HUES48 (cell line): ENCODE data around the gene GNAZ.

Experiments used
- H3K27ac ChIP-seq: one replicate; pipeline ENCODE4 v1.7.0; 2013; ENCODE audit warnings: low read depth, low read length, inconsistent platforms
- H3K27me3 ChIP-seq: 2 replicates; pipeline ENCODE4 v1.6.1; 2013; ENCODE audit warnings: mild to moderate bottlenecking, low read length; ENCODE audit not compliant: control insufficient read depth, insufficient read depth
- H3K36me3 ChIP-seq: 2 replicates; pipeline ENCODE4 v1.6.1; 2013; ENCODE audit warnings: low read length; ENCODE audit not compliant: control insufficient read depth, insufficient read depth
- H3K4me1 ChIP-seq: 2 replicates; pipeline ENCODE4 v1.6.1; 2013; ENCODE audit warnings: mild to moderate bottlenecking, low read length; ENCODE audit not compliant: control insufficient read depth, insufficient read depth
- H3K4me3 ChIP-seq: 2 replicates; pipeline ENCODE4 v1.5.1; 2013; ENCODE audit warnings: mild to moderate bottlenecking, low read depth, low read length
- H3K9ac ChIP-seq: 2 replicates; pipeline ENCODE4 v1.6.1; 2013; ENCODE audit warnings: mild to moderate bottlenecking, low read depth, low read length, moderate library complexity
- H3K9me3 ChIP-seq: 2 replicates; pipeline ENCODE4 v1.6.1; 2013; ENCODE audit warnings: low read length; ENCODE audit not compliant: control insufficient read depth, insufficient read depth

The GNAZ gene

DNA sequence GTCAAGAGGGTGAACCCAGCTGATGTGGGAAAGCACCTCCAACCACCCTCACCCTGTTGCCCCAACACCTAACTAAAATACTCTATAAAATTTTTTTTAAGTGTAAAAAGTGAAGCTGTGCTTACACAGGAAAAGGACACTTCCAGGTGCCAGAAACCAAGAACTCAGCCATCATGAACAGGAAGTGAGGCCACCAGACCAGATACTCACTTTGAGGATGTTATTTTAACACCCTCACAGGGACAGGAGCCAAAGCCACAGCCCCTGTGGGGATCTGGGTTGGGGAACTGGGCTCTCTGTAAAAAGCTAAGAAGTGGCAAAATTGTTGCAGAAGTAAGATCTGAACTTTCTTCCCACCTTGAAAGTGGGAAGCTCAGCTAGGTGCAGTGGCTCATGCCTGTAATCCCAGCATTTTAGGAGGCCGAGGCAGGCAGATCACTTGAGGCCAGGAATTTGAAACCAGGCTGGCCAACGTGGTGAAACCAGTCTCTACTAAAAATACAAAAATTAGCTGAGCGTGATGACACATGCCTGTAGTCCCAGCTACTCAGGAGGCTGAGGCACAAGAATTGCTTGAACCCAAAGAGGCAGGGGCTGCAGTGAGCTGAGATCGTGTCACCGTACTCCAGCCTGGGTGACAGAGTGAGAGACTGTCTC, 67.7 kb downstream of the GNAZ start:
- H3K27me3 ChIP-seq, result peaks cover 3% of the 10 kb centered on the region; the same call in 1 of the 2 replicates
- no peaks in the 10 kb centered on the region for H3K9me3 ChIP-seq
- no peak overlapping the region for H3K9ac ChIP-seq
- no peaks in the 10 kb centered on the region for H3K36me3 ChIP-seq
- H3K4me1 ChIP-seq, result peaks cover 7% of the 10 kb centered on the region
- H3K27ac ChIP-seq, result no peak overlapping the region
- H3K4me3 ChIP-seq, result no peak overlapping the region

DNA sequence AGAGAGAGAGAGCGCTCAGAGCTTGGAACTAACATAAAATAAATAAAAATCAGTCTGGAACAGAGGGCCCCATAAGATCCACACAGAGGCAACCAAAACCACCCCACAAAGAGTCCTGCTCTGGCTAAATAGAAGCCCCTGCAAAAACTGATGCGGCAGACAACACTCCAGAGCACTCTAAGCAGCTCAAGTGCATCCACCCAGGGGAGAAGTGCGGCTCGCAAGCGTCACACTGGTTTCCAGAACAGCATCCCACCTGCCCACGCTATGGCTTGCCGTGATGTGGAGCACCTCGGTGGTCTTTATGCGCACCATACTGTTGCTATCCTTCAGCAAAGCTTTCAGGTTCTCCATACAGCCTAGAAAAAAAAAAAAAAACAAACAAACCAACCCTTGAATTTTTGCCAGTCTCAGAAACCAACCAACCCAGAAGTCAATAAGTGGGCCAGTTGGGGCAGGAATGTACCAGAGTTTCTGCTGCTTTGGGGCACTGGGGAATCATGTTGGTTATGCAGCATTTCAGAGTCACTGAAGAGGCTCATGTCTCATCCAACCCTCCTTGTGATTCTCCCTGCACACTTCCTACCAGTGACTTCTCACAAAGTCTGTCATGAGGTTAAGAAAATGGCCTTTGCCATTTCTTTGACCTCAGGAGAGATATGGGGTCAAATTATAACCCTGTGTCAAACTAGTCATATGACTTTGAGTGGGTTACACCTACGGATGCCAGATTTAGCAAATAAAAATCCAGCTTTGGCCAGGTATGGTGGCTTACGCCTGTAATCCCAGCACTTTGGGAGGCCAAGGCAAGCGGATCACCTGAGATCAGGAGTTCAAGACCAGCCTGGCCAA, 68.5 kb downstream of the GNAZ start:
- no peak overlapping the region for H3K27ac ChIP-seq
- no peak overlapping the region for H3K9ac ChIP-seq
- H3K36me3 ChIP-seq, result no peaks in the 10 kb centered on the region
- H3K4me3 ChIP-seq, result no peak overlapping the region
- peaks cover 7% of the 10 kb centered on the region for H3K4me1 ChIP-seq
- H3K9me3 ChIP-seq, result no peaks in the 10 kb centered on the region
- H3K27me3 ChIP-seq, result peaks cover 7% of the 10 kb centered on the region; the same call in 1 of the 2 replicates

- no peak overlapping the region for H3K27ac ChIP-seq
- no peaks in the 10 kb centered on the region for H3K36me3 ChIP-seq
- H3K27me3 ChIP-seq, result peaks cover 7% of the 10 kb centered on the region; the same call in 1 of the 2 replicates
- H3K9me3 ChIP-seq, result no peaks in the 10 kb centered on the region
- H3K4me3 ChIP-seq, result no peak overlapping the region
- H3K4me1 ChIP-seq, result peaks cover 7% of the 10 kb centered on the region
- no peak overlapping the region for H3K9ac ChIP-seq
Measured at GRCh38 chr22:23140385-23140784, 70.1 kb downstream of the GNAZ start.

DNA sequence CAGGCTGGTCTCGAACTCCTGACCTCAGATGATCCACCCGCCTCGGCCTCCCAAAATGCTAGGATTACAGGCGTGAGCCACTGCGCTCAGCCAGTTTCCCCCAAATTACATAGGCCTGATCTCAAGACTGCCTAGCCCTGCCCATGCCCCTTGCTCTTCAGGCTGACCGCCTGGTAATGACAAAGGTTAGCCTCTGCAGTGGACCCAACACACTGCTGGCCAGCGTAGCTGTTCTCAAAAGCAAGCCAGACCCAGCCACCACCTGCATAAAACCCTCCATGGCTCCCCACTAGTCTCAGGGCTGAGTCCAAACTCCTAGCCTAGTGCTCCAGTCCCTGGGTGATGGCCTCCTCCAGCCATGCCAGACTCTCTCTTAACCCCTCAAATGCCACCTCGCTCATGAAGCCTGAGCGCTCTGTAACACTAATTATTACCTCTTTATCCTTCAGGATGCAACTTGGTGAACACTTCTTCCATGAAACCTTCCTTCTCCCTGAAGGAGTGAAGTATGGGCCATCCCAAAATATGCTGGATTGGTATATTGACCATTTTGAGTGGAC, 72.3 kb downstream of the GNAZ start:
- Histone ChIP-seq H3K27me3 (peaks cover 12% of the 10 kb centered on the region), H3K9me3 (no peaks in the 10 kb centered on the region), H3K4me1 (peaks cover 7% of the 10 kb centered on the region), H3K27ac (no peak overlapping the region), H3K36me3 (no peaks in the 10 kb centered on the region), H3K9ac (no peak overlapping the region), H3K4me3 (no peak overlapping the region)

GRCh38 chr22:23143119-23143518, 72.8 kb downstream of the GNAZ start:
- no peak overlapping the region for H3K27ac ChIP-seq
- H3K4me3 ChIP-seq, result no peak overlapping the region
- H3K27me3 ChIP-seq, result peaks cover 12% of the 10 kb centered on the region
- peaks cover 7% of the 10 kb centered on the region for H3K4me1 ChIP-seq
- H3K9ac ChIP-seq, result no peak overlapping the region
- H3K36me3 ChIP-seq, result no peaks in the 10 kb centered on the region
- no peaks in the 10 kb centered on the region for H3K9me3 ChIP-seq

DNA sequence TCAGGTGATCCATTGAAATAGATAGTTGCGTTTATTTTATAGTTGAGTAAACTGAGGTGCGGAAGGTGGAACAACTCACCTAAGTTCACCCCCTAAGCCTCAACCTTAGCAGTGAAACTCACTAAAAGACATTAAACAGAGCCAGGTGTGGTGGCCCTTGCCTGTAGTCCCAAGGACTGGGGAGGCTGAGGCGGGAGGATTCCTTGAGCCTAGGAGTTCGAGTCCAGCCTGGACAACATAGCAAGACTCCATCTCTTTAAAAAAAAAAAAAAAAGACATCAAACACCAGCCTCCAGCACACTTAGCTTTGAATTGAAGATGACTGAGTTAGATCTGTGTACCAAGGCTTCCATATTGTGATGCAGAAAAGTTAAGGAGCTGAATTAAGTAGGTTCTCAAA, 74.1 kb downstream of the GNAZ start:
- Histone ChIP-seq H3K36me3 (no peaks in the 10 kb centered on the region), H3K9me3 (no peaks in the 10 kb centered on the region), H3K4me1 (peaks cover 10% of the 10 kb centered on the region), H3K9ac (no peak overlapping the region), H3K27me3 (peaks cover 12% of the 10 kb centered on the region), H3K4me3 (no peak overlapping the region), H3K27ac (no peak overlapping the region)

DNA sequence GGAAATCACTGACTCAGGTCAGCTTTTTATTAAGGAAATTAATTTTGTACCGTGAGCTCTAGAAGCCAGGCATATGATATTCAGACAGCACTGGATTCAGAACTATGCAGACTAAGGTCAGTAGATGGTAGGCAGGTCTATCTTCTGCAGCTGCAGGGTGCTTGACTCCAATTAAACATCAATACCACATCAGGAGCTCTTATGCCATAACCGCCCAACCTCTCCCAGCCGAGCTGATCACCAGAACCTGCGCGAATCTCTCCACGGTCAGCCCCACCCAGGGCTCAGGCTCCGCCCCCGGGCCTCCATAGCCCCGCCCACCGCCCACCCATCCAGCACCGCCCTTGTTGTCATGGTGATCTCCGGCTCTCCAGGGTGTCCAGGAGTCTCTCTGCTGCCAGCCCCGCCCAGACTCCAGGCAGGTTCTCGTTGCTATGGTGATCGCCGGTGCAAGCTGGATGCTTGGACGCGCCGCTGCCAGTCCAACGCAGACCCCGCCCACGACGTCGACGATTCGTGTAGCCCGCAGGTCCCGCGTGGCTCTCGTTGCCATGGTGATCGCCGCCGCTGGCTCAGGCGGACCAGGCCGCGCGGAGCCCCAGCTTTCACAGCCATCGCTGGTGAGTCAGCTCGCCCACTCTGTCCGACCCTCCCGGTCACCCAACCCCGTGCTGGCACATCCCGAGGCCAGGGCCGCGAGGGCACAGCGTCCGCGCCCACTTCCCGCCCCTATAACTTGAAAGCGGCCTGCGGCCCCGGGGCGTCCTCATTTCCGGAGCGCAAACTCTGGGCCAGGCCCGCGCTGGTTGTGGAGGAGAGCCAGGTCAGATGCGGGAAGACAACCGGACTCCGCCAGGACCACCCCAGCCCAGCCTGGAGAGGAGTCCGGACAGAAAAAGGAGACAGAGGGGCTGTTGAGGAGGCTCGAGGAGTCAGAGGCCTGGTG, 74.9 kb downstream of the GNAZ start, which contains the start of gene RAB36:
Gene RAB36 (plus strand): TSS at position 546 of the 946 bp plus-strand sequence. CDS start 1,140 bp downstream, outside the sequence.
- H3K4me3 ChIP-seq, result peak within 1 kb of the TSS; percentile 67
- no peak within 1 kb of the TSS for H3K27ac ChIP-seq
- no peaks in the 10 kb centered on the region for H3K36me3 ChIP-seq
- H3K4me1 ChIP-seq, result peaks cover 12% of the 10 kb centered on the region
- no peaks in the 10 kb centered on the region for H3K9me3 ChIP-seq
- H3K27me3 ChIP-seq, result peaks cover 12% of the 10 kb centered on the region
- no peak within 1 kb of the TSS for H3K9ac ChIP-seq

GRCh38 chr22:23145878-23146470, 75.7 kb downstream of the GNAZ start:
- H3K4me3 ChIP-seq, result peak overlapping the region; percentile 67
- no peak overlapping the region for H3K27ac ChIP-seq

DNA sequence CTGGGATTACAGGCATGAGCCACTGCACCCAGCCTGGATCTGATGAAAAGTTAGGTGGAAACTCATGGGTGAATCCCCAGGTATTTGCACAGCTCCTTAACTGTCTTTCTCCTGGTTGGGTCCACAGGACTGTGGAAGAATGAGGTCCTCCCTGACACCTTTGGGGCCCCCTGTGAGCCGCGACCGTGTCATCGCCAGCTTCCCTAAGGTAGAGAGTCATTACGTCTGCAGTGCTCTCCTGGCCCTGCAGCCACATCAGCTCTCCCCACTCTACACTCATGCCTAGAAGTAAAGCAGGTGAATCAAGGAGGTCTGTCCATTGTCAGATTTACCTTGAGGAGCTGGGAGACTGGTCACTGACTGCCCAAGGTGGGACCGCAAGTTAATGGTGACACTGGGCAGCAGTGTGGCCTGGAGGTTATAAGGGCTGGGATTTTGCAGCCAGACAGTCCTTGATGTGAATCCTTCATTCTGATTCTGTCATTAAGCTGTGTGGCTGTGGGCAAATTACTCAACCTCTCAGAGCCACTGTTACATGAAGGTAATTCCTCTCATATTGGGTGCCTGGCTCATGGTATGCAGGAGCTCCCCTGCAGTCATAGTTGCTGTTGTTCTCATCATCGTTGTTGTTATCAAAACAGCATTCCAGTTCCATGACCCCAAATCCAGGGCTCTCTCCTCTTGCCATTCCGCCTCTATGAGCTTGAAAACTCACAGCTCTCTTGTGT, 76.3 kb downstream of the GNAZ start:
- Histone ChIP-seq H3K9me3 (no peaks in the 10 kb centered on the region), H3K27me3 (peaks cover 10% of the 10 kb centered on the region), H3K27ac (no peak overlapping the region), H3K9ac (no peak overlapping the region), H3K4me3 (no peak overlapping the region), H3K4me1 (peaks cover 8% of the 10 kb centered on the region; the same call in 1 of the 2 replicates), H3K36me3 (no peaks in the 10 kb centered on the region)

More at GRCh38 chr22:23145878-23146470, 75.7 kb downstream of the GNAZ start:
- Histone ChIP-seq H3K27me3 (peaks cover 10% of the 10 kb centered on the region), H3K9me3 (no peaks in the 10 kb centered on the region), H3K4me1 (peaks cover 12% of the 10 kb centered on the region), H3K36me3 (no peaks in the 10 kb centered on the region), H3K9ac (no peak overlapping the region)
